GM18873 (cell line): ENCODE results near the gene XCR1.
"Not testable (repeated sequence)": the region's sequence is repeated elsewhere in the genome, so short reads cannot be mapped to it uniquely, and the experiment has no call there.

Source experiments
- ATAC-seq: cut with Tn5 transposase; IDR thresholded peaks from one replicate; pipeline ENCODE4 v1.9.1; 2021; ENCODE audit warnings: mild to moderate bottlenecking, moderate library complexity, moderate number of reproducible peaks; ENCODE audit not compliant: unreplicated experiment, low FRiP score

XCR1 gene, protein sequence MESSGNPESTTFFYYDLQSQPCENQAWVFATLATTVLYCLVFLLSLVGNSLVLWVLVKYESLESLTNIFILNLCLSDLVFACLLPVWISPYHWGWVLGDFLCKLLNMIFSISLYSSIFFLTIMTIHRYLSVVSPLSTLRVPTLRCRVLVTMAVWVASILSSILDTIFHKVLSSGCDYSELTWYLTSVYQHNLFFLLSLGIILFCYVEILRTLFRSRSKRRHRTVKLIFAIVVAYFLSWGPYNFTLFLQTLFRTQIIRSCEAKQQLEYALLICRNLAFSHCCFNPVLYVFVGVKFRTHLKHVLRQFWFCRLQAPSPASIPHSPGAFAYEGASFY

DNA sequence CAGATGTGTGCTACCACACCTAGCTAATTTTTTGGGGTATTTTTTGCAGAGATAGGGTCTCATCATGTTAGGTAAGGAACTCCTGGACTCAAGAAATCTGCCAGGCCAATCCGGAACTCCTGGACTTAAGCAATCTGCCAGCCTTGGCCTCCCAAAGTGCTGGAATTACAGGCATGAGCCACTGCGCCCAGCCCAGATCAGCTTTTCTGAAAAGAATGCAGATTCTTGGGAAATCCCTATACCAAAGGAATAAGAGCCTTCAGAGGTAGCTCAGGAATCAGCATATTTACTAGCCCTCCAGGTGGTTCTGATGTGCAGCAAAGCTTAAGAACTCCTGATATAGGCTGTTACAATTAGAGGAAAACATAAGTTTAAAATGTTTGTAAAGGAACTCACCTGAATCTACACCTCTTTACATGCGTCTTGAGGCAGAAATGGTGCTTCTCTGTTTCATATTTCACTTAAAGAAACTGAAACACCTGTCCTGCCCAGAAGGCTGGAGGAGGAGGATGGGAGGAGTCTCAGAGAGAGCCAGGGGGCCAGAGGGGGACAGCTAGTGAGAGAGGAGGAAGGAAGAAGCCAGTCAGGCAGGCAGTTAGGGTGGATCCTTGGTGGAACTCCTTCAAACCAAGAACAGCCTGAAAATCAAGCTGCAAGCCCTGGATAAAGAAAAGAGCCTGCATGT is at the start of gene XCR1:
Gene XCR1 (minus strand): TSS at position 463 of the 685 bp plus-strand sequence. CDS start 5,536 bp downstream, outside the sequence.
- ATAC-seq = no peak

DNA sequence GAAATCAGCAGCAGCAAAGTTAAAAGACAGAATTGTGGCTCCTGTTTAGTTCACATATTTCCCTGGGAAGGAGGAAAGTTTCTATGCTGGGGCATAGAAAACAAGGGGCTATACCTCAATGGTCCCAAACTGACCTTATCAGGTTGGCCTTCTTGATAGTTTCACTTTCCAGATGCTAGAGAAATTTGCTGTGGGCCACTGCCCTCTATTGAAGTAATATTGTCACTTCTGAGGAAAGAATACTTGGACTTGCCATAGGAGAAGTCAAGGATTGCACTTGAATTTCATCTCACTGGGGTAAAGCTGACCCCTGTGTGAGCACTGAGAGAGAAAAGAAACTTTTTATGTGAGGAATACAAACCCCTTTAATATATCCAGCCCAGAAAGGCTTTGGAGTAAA is 49.3 kb upstream of the XCR1 start:
- ATAC-seq = no peak

DNA sequence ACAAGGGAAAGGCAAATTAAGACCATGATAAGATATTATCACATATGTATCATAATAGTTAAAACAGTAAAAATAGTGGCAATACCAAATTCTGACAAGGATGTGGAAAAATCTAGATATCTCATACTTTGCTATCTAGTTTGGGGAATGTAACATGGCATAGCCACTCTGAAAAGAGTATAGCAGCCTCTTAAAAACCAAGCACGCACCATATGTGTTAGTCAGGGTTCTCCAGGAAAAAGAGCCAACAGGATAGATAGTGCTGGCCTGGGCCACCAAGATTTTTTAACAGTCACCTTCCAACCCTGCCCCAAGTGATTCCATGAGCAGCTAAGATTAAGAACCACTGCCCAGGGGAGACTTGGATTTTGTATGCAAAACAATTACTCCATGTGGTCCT is 48.5 kb upstream of the XCR1 start:
- ATAC-seq = no peak

DNA sequence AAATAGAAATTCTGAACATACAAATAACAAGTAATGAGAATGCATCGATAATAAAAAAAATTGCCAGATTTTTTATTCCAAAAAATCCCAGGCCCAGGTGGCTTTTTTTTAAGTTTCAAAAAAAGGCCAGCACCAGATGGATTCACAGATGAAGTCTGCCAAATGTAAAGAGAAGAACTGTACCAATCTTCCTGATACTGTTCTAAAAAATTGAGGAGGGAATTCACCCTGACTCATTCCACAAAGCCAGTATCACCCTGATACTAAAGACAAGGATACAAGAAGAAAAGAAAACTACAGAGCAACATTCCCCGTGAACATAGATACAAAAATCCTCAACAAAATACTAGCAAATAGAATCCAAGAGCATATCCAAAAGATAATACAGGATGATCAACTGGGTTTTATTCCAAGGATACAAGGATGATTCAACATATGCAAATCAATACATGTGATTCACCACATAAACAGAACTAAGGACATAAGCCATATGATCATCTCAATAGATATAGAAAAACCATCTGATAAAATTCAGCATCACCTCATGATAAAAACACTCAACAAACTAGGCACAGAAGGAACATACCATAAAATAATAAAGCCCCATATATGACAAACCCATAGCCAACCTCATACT is 44.1 kb upstream of the XCR1 start:
- no peak for ATAC-seq

DNA sequence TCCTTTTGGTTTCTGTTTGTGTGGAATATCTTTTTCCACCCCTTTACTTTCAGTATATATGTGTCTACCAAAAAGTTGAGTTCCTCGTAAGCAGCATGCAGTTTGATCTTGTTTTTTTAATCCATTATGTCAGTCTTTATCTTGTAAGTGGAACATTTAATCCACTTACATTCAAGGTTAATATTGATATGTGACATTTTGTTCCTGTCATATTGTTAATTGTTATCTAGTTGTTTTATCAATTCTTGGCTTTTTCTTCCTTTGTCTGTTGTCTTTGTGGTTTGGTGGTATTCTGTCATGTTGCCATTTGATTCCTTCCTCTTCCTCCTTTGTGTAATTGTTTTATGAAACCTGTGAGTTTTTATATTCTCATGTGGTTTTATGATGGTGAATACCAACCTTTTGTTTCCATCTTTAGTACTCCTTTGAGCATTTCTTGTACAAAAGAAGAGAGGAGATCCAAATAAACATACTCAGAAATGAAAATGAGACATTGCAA is 43.4 kb upstream of the XCR1 start:
- ATAC-seq = no peak

DNA sequence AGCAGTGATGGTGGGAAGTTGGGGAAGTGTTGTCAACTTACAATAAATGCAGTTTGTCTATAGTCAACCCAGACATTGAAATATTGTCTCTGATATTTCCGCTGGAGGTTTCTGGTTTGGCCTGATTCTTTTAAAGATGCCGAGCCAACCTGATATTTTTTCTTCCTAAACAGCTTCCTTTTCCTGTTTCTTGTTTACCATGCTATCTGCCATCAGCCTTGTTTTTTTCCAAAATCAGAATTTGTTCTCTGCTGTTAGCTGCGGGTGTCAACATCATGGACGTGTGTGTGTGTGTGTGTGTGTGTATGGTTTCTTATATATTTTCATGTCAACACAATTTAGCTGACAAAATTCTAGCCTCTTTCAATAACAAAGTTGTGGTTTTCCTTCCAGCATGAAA is 41.2 kb upstream of the XCR1 start:
- no peak for ATAC-seq

DNA sequence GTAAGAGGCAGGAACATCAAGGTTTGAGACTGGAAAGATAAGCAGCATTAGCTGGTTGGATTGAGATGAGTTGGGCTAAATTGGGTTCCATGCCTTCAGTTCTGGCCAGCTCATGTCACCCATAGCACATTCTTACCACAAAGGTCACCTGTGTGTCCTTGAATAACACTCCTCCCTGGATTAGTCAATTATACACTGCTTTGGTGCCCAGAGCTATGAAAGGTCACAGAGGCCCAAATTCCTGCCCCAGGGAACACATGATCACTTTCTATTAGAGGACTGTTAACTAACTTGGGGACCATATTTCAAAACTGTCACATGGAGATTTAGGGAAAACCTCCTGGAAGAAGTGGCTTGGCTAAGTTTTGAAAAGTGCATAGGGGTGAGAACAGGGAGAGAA is 40.1 kb upstream of the XCR1 start:
- ATAC-seq = no peak

DNA sequence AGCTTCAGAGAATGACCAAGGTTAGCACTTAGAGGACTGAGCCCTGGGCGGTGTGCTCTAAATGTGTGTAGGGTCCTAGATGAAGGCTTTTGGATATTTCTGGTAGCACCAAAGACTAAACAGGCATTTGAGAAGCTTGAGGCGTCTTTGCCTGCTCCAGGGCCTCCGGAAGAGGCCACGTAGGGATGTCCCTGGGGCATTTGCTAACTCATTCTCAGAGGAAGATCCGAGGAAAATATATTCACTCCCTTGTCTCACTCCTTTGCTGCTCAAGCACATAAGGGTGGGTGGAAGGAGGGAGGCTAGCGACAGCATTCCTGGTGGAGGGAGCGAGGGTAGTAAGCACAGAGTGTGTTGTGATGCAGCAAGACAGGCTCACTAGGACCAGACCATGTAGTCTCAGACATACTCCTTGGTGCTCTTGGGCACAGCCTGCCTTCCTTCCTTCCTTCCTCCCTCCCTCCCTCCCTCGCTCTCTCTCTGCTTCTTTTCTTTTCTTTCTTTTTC is 38.5 kb upstream of the XCR1 start:
- ATAC-seq = no peak

DNA sequence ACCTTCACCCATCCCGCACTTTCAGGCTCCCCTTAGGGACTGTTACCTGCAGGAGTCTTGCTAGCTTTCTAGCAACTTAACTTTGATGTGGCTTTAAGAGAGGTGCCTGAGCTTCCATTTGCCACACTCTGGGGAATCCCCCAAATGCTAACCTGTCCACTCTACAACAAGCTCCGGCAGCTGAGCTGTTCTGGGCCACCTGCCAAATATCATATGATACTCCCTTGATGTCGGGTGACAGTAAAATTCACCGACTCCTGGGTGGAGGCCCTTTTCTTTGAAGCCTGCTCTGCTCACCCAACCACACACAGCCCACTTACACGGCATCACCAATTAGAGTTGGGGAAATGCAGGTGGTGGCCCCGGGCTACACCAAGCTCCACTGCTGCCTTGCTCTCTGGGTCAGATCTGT is 38.0 kb upstream of the XCR1 start:
- ATAC-seq = no peak

DNA sequence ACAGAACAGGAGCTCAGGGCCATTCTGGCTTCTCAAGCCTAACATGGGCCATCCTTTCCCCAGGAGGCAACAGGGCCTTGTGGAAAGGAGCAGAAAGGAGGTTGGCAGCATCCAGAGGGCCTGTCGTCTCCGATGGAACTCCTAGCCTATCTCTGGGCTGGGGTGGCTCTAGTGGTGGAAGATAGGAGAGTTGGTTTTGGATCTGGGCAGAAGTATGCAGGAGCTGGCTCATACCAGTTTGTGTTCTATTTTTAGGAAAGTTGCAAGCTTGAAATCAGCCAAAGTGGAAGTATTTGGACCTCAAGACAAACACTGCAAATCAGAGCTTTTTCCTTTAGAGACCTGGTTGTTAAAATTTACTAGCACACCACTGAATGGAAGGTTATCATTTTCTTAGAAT is 35.4 kb upstream of the XCR1 start:
- no peak for ATAC-seq

DNA sequence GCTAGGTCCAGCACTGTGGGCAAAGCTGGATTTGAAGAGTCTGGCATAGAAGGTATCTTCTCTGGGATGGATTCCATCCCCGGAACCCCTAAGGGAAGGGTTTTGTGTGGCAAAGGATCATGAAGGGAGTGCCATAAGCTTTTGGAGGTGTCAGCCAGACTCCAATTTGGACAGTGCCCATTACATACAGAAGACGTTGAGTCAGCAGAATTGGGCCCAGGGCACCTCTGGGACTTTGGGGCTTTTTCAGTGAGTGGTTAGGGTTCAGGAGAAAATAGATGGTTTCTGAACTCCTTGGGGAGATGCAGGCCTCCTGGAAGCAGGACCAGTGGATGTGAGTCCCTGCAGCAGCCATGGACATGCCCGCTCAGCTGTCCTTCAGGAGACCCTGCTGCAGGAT is 34.6 kb upstream of the XCR1 start:
- ATAC-seq = no peak

DNA sequence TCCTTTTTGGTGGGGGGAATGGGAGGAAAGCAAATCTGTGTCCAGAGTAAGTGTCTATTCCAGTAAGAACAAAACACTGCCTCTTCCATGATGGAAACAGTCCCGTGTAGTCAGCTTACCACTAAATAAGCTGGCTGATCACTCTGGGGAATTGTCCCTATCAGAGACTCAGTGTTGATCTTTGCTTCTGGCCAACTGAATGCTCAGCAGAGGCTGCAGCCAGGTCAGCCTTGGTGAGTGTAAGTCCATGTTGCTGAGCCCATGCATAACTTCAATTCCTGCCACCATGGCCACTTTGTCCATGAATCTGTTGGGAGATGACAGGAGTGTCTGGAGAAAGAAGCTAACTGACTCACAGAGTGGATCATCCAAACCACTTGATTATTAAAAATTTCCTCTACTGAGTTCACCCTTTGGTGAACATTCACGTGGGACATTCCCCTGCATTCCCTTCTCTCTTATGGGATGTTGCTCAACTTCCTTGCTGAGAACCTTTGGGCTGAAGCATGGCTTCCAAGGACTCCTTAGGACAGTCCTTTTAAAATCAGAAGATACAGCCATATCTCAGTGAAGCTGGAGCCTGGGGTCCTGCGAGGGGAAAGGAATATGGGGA is 33.9 kb upstream of the XCR1 start:
- no peak for ATAC-seq

DNA sequence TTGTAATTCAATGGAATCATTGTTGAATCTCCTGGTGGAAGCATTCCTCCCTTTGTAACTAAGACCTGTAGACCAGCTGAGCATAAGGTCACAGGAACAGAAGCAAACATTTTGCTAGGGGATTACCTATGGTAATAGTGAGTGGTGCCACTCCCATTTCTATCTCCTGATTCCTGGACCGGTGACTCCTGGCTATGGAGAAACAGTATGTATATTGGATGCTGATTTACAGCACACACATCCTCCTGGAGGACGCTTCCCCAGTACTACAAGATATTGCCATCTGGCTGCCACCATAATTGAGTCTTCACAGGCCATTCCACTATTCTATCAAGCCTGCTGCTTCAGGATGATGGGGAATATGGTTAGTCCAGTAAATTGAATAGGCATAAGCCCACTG is 33.3 kb upstream of the XCR1 start:
- no peak for ATAC-seq

DNA sequence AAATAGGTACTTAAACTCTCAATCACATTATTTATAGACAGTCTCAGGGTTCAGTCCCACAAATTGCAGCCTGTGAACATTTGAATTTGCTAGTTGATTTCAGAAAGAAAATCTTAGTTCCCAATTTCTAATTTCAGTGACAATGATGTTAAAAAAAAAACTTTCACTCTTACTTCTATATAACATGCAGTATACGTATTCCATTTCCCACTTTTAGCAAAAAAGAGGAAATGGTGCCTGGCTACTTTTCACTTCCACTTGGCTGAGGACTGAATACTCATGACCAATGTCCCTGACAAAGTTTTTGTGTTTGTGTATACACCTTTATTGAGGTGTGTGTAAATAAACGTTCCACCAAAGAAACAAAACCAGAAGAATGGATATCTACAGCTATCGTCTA is 32.1 kb upstream of the XCR1 start:
- ATAC-seq = no peak

DNA sequence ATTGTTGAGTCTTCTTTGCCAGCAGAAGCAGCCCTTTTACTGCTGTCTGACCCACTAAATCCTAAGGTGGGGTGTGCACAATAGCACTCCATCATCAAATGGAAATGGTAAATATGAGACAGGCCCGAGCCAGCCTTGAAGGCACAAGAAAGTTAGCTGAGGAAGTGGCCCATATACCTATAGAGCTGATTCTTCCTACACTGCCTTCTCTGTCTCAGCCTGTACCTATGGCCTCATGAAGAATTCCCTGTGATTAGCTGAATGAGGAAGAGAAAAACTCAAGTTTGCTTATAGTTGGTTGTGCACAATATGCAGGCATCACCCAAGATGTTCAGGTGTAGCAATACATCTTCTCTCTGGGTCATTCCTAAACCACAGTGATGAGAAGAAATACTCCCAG is 31.7 kb upstream of the XCR1 start:
- ATAC-seq = no peak

DNA sequence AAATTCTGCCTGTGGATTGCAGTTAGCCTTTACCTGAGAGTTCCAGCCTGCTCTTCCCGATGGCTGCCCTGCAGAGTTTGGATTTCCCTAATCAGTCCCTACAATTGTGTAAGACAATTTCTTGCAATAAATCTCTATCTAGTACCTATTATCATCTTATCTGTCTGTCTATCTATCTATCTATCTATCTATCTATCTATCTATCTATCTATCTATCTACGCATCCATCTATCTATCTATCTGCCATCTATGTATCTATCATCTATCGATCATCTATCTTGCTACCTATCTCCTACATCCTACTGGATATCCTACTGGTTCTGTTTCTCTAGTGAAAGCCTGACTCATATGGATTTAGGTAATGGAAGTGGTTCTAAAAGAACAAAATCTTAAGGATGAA is 30.4 kb upstream of the XCR1 start:
- no peak for ATAC-seq

DNA sequence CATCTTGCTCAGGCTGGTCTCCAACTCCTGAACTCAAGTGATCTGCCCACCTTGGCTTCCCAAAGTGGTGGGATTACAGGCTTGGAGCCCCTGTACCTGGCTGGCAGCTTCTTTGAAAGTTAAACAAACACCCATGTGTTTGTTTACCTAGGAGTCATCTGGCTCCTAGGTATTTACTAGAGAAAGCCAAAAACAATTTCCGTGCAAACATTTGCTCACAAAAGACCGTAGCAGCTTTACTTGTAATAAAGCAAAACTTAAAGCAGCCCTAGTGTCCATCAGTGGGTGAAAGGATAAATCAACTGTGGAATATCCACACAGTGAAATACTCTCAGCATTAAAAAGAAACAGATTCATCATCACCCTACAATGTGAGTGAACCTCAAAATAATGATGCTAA is 29.4 kb upstream of the XCR1 start:
- no peak for ATAC-seq

DNA sequence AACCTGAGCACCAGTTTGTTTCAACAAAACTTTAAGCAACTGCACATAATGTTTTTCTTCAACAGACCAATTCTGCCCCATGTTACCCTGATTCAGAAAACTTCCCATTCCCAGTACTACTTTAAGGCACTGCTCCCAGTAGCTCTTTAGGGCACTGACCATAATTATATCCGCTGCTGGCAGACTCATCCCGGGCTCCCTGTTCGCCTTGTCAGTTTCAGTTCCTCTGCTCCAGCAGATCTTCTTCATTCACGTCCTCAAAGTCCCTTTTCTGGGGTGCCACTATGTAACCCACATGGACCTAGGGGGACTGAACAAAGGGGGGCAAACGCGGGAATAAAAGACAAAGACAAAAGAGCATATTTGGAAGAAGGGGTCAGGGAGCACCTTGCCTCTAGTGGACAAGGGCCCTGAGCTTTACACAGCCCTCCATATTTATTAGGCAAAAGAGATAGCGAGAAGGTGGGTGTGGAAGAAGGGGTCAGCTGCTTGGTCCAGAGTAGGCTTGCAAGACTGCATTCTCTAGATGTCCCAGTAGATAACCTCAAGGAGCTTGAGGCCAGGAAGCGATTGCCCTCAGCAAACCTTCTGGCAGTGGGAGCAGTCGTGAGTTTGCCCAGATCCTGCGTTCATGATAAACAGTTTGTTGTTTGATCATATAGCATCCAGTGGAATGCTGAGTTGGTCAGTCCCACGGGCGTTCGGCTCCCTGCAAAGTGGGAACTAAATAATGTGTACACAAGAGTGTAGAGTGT is 26.7 kb upstream of the XCR1 start:
- ATAC-seq = not testable (repeated sequence)

DNA sequence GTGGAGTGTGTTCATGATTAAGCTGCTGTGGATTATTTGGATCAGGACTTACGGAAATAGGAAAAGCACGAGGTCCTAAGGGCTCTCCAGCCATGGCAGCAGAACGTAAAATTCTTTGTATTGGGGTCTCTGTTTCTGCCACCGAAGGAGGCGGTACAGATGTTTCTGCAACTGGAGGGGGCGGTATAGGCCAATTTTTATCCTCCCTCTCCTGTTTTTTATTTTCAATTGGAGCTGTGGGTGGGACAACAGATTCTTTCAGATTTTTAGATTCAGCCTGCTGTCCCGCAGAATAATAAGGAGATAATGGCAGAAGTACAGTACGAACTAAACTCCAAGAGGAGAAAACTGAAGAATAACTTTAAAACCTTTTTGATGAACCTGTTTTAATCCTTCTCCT is 26.0 kb upstream of the XCR1 start:
- ATAC-seq = not testable (repeated sequence)

DNA sequence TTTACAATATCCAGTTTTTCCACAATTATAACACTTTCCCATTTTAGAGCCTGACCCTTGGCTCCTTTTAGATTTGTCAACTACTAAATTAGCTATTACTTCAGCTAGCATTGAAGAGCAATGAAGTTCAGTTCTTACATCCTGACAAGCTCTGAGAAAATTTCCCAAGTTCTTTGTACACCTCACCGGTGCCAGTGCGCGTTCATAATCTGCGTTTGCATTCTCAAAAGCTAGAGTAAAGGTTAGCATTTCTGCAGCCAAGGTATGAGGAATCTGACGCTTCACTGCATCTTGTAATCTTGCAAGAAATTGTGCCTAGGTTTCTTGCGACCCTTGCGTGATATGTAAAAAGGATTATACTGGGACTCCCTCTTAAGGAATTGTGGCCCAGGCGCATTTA is 25.2 kb upstream of the XCR1 start:
- no peak for ATAC-seq
